PC-9 (cell line): ENCODE results near the gene GALNT9.
"Not testable (repeated sequence)": the region's sequence is repeated elsewhere in the genome, so short reads cannot be mapped to it uniquely, and the experiment has no call there.

Source experiments
- EZH2 ChIP-seq: fragments of 200-600 bp; sonication (generic); IDR thresholded peaks from 2 replicates; pipeline ENCODE4 v1.8.0; 2017; ENCODE audit warnings: antibody characterized with exemption, low read depth
- TF ChIP-seq, protein P1 (sequence below): fragments of 200-600 bp; sonication (generic); conservative IDR thresholded peaks from 2 replicates; pipeline ENCODE4 v1.6.1; 2017; ENCODE audit warnings: mixed run types, antibody characterized with exemption, mild to moderate bottlenecking, moderate library complexity

DNA sequence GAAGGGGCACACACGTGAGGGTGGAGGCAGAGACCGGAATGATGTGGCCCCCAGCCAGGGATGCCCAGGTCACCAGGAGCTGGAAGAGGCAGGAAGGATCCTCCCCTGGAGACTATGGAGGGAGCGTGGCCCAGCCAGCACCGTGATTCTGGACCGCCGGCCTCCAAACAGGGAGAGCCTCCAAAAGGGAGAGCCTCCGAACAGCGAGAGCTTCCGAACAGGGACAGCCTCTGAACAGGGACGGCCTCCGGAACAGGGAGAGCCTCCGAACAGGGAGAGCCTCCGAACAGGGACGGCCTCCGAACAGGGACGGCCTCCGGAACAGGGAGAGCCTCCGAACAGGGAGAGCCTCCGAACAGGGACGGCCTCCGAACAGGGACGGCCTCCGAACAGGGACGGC lies 33.8 kb downstream of the GALNT9 start:
- TF ChIP-seq, protein P1, sequence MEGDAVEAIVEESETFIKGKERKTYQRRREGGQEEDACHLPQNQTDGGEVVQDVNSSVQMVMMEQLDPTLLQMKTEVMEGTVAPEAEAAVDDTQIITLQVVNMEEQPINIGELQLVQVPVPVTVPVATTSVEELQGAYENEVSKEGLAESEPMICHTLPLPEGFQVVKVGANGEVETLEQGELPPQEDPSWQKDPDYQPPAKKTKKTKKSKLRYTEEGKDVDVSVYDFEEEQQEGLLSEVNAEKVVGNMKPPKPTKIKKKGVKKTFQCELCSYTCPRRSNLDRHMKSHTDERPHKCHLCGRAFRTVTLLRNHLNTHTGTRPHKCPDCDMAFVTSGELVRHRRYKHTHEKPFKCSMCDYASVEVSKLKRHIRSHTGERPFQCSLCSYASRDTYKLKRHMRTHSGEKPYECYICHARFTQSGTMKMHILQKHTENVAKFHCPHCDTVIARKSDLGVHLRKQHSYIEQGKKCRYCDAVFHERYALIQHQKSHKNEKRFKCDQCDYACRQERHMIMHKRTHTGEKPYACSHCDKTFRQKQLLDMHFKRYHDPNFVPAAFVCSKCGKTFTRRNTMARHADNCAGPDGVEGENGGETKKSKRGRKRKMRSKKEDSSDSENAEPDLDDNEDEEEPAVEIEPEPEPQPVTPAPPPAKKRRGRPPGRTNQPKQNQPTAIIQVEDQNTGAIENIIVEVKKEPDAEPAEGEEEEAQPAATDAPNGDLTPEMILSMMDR = not testable (repeated sequence)
- not testable (repeated sequence) for TF ChIP-seq EZH2
